ENCODE results near the gene C19orf38.

DNA sequence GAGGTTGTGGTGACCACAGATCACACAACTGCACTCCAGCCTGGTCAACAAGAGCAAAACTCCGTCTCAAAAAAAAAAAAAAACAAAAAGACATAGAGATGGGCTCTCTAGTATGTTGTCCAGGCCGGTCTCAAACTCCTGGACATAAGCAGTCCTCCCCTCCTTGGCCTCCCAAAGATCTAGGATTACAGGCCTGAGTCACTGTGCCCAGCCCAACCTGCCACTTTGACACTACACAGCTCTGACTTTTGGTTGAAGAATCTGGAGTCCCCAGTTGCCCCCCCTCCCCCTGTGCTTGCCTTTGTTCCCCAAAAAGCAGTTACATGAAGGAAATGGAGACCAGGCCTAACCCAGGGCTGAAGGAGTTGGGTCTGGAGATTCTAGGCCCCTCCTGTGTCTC lies 36.1 kb downstream of the C19orf38 start:
- TF ChIP-seq, protein P1, sequence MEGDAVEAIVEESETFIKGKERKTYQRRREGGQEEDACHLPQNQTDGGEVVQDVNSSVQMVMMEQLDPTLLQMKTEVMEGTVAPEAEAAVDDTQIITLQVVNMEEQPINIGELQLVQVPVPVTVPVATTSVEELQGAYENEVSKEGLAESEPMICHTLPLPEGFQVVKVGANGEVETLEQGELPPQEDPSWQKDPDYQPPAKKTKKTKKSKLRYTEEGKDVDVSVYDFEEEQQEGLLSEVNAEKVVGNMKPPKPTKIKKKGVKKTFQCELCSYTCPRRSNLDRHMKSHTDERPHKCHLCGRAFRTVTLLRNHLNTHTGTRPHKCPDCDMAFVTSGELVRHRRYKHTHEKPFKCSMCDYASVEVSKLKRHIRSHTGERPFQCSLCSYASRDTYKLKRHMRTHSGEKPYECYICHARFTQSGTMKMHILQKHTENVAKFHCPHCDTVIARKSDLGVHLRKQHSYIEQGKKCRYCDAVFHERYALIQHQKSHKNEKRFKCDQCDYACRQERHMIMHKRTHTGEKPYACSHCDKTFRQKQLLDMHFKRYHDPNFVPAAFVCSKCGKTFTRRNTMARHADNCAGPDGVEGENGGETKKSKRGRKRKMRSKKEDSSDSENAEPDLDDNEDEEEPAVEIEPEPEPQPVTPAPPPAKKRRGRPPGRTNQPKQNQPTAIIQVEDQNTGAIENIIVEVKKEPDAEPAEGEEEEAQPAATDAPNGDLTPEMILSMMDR (IDR thresholded peaks at IDR 0.05): no peak
- no peak for TF ChIP-seq POLR2A (IDR thresholded peaks at IDR 0.05; ENCODE audit: low read length)
- no peak for TF ChIP-seq JUN (IDR thresholded peaks at IDR 0.05)
- no peak for TF ChIP-seq BHLHE40 (IDR thresholded peaks at IDR 0.05; ENCODE audit: low read depth, low read length)
- no peak for TF ChIP-seq ZFP36 (IDR thresholded peaks at IDR 0.05; ENCODE audit: borderline replicate concordance, partially characterized antibody)
- no peak for TF ChIP-seq MAZ (IDR thresholded peaks at IDR 0.05; ENCODE audit: borderline replicate concordance, low read depth, low read length)
- TF ChIP-seq, protein P2, sequence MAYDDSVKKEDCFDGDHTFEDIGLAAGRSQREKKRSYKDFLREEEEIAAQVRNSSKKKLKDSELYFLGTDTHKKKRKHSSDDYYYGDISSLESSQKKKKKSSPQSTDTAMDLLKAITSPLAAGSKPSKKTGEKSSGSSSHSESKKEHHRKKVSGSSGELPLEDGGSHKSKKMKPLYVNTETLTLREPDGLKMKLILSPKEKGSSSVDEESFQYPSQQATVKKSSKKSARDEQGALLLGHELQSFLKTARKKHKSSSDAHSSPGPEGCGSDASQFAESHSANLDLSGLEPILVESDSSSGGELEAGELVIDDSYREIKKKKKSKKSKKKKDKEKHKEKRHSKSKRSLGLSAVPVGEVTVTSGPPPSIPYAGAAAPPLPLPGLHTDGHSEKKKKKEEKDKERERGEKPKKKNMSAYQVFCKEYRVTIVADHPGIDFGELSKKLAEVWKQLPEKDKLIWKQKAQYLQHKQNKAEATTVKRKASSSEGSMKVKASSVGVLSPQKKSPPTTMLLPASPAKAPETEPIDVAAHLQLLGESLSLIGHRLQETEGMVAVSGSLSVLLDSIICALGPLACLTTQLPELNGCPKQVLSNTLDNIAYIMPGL (CRISPR knock-in tag; IDR thresholded peaks at IDR 0.05; ENCODE audit: borderline replicate concordance): no peak
- TF ChIP-seq, protein P3, sequence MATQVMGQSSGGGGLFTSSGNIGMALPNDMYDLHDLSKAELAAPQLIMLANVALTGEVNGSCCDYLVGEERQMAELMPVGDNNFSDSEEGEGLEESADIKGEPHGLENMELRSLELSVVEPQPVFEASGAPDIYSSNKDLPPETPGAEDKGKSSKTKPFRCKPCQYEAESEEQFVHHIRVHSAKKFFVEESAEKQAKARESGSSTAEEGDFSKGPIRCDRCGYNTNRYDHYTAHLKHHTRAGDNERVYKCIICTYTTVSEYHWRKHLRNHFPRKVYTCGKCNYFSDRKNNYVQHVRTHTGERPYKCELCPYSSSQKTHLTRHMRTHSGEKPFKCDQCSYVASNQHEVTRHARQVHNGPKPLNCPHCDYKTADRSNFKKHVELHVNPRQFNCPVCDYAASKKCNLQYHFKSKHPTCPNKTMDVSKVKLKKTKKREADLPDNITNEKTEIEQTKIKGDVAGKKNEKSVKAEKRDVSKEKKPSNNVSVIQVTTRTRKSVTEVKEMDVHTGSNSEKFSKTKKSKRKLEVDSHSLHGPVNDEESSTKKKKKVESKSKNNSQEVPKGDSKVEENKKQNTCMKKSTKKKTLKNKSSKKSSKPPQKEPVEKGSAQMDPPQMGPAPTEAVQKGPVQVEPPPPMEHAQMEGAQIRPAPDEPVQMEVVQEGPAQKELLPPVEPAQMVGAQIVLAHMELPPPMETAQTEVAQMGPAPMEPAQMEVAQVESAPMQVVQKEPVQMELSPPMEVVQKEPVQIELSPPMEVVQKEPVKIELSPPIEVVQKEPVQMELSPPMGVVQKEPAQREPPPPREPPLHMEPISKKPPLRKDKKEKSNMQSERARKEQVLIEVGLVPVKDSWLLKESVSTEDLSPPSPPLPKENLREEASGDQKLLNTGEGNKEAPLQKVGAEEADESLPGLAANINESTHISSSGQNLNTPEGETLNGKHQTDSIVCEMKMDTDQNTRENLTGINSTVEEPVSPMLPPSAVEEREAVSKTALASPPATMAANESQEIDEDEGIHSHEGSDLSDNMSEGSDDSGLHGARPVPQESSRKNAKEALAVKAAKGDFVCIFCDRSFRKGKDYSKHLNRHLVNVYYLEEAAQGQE (IDR thresholded peaks at IDR 0.05): no peak
- no peak for TF ChIP-seq RAD21 (conservative IDR thresholded peaks at IDR 0.05 in 1 of 2, IDR thresholded peaks at IDR 0.05 in 1 of 2)
